Activated CD4-positive, alpha-beta T cell treated with anti-CD3 and anti-CD28 coated beads, Interleukin-2, amount 50 U/mL, for 1 hour (primary cell): ENCODE results near the gene IGFL2.
"Not testable (repeated sequence)": the region's sequence is repeated elsewhere in the genome, so short reads cannot be mapped to it uniquely, and the experiment has no call there.

Source experiments
- DNase-seq: peaks from one replicate; pipeline ENCODE4 v3.0.0-alpha.2; 2020

IGFL2 gene

GRCh38 chr19:46144756-46145155 lies 3.3 kb upstream of the IGFL2 start:
- no peak for DNase-seq

DNA sequence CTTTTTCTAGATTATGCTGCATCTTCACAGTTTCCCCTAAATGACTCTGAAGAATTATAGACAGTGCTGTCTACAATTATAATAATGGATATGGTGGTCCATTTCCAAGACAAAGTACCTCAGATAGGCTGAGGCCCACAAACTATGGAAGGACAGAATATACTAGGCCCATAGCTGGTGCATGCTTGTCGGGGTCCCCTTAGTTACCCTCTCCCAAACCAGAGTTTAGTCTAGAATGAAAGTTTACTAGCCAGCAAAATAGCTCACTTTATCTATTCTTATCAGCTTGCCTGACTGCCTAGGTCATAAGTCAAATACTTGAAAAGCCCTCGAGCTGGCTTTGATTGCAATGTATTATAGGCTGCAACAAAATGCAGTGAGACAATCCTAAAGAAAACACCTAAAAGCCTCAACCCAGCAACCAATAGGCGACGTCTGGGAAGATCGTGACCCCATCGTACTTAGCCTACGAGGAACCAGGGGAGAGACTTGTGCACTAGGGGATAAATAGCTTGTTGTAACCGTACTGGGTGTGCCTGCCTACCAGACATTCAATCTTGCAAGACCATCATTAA lies 785 bp upstream of the IGFL2 start:
- DNase-seq: no peak

DNA sequence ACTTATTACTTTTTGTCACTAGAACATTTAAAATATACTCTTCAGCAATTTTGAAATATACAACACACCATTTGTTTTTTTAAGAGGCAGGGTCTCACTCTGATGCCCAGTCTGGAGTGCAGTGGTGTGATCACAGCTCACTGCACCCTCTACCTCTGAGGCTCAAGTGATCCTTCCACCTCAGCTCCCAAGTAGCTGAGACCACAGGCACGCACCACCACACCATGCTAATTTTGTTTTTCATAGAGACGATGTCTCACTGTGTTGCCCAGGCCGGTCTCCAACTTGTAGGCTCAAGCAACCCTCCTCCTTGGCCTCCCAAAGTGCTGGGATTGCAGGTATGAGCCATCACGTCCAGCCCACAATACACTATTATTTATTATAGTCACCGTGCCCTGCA lies 2.6 kb downstream of the IGFL2 start:
- no peak for DNase-seq

DNA sequence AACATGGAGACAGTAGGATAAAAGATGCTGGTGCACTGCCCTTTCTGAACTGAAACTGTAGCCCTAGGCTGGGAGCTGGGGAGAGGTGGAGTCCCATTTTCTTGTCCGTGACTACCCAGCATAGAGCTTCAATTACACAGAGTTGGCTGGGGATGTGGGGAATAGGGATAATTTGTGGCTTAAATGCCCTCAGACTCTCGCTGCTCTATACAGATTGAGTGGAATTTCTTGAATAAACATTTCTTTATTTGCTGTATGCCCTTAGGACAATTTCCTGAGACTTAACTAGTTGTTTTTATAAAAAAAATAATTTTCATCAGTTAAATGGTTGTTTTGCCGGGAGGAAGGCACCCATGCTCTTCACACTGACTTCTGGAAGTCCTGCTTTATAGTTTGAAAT lies 7.2 kb downstream of the IGFL2 start:
- DNase-seq: no peak

- DNase-seq: no peak
Measured at GRCh38 chr19:46159418-46160232, 11.6 kb downstream of the IGFL2 start.

DNA sequence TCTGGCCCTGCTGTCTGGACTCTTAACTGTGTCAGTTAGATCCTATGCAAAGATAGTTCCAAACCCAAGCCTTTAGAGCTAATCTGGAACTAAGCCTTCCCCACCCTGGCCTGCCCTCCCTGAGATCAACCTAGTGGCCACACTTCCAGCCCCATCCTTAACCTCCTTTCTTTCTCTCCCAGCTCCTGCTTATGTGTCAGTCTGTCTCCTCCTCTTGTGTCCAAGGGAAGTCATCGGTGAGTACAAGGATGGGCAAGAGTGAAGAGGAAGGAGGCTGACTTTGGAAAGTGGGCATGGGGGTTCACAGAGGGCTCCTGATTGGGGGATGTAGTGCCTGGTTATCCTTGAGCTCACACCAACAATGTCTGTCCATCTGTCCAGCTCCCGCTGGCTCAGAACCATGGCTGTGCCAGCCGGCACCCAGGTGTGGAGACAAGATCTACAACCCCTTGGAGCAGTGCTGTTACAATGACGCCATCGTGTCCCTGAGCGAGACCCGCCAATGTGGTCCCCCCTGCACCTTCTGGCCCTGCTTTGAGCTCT lies 12.3 kb downstream of the IGFL2 start:
- no peak for DNase-seq

DNA sequence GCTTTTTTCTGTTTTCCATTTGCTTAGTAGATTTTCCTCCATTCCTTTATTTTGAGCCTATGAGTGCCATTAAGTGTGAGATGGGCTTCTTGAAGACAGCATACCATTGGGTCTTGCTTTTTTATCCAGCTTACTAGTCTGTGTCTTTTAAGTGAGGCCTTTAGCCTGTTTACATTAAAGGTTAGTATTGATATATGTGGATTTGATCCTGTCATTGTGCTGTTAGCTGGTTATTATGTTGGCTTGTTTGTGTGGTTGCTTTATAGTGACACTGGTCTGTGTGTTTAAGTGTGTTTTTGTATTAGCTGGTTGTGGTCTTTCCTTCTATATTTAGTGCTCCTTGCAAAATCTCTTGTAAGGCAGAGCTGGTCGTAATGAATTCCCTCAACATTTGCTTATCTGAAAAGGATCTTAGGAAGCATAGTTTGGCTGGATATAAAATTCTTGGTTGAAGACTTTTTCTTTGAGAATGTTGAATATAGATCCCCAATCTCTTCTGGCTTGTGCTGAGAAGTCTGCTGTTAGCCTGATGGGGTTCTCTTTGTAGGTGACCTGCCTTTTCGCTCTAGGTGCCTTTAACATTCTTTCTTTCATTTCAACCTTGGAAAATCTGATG lies 13.7 kb downstream of the IGFL2 start:
- not testable (repeated sequence) for DNase-seq

GRCh38 chr19:46162731-46163130 lies 14.7 kb downstream of the IGFL2 start:
- DNase-seq: no peak

GRCh38 chr19:46173886-46174480 lies 25.9 kb downstream of the IGFL2 start:
- DNase-seq: no peak

DNA sequence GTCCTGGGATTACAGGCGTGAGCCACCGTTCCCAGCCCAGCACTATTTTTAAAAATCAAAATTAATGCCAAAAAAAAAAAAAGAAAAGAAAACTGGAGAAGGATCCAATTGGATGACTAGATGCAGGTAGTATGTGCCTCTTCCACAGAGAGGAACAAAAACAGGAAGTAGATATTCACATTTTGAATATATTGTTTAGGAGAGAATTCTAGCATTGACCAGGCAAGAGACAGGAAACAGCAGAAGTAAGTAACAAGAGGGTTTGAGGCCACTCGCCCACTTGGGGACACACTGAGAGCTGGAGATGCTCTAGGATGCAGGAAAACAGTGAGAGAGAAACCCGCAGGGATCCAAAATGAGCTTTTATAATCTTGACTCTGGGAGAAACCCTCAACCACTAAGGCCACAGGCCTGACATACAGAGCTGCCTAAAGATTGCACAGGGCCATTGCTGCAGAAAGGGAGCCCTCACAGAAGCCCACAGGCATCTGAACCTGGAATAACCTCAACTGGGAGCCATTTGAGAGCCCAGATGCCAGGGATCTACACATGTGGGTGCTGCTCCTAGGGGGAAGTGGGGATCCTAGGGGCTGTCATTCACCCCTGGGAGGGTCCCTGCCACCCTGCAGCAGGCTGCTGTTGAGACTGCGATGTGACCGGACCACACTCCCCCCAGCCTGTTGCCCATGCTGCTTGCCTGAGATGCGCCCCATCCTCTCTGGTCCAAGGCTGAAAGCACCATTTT lies 28.2 kb downstream of the IGFL2 start:
- no peak for DNase-seq

GRCh38 chr19:46179076-46179759 lies 31.2 kb downstream of the IGFL2 start:
- no peak for DNase-seq

DNA sequence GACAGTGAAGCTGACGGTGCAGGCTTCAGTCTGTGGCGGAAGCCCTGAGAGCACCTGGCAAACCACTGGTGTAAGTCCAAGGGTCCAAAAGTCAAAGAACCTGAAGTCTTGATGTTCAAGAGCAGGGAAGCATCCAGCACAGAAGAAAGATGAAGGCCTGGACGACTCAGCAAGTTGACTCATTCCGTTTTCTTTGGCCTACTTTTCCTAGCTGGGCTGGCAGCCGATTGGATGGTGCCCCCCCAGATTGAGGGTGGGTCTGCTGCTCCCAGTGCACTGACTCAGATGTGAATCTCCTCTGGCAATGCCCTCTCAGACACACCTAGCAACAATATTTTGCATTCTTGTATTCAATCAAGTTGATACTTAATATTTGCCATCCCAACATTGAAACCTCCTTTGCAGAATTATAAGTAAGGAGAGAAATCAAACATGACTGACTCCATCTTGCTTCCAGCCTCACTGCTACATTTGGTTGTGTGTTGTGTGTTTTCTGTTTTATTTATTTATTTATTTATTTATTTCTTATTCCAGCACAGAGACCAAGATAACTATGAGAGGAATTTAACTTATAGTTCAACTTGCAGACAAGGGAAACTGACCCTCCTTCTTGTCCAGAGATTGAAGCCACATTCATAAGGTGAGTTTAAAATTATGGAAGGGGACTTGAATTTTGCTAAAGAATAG lies 32.8 kb downstream of the IGFL2 start:
- DNase-seq: no peak

GRCh38 chr19:46181388-46181779 lies 33.3 kb downstream of the IGFL2 start:
- no peak for DNase-seq

DNA sequence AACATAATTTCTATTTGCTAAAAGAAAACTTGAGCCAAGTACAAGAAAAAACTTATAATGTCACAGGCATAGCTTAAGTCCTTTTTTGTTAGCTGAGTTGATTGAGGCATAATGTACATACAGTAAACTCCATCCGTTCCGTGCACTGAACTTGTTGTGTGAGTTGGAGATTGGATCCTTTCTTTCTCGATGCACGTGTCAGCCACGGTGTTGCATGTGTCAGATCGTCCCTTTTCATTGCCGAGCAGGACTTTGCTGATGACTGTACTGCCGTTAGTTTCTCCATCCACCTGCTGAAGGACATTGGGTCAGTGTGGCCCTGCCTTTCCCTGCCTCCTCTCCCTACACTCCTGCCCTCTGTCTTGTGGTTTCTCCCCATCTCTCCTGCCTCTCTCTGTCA lies 34.4 kb downstream of the IGFL2 start:
- no peak for DNase-seq

DNA sequence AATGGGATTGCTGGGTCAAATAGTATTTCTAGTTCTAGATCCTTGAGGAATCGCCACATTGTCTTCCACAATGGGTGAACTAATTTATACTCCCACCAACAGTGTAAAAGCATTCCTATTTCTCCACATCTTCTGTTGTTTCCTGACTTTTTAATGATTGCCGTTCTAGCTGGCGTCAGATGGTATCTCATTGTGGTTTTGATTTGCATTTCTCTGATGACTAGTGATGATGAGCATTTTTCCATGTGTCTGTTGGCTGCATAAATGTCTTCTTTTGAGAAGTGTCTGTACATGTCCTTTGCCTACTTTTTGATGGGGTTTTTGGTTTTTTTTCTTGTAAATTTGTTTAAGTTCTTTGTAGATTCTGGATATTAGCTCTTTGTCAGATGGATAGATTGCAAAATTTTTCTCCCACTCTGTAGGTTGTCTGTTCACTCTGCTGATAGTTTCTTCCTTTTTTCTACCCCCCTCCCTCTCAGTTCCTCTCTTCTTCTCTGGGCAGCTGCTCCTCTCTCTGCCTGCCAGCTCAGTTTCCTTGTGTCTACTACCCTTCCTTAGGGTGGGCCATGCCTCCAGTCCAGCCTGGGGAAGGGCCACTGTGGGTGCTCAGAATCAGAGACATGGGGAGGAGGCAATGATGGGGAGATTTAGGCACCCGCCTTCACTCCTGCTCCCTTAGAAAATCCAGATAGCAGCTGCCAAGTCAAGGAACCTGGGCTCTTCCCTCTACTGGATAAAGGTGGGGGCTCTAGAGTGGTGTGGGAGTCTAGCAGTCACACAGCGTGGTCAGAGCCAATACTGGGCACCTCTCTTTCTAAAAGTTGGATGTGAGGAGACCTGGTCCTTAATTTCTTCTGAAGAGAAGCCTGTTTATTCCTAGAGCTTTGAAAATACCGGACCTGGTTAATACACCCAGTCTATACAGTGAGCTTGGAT lies 37.0 kb downstream of the IGFL2 start:
- not testable (repeated sequence) for DNase-seq

DNA sequence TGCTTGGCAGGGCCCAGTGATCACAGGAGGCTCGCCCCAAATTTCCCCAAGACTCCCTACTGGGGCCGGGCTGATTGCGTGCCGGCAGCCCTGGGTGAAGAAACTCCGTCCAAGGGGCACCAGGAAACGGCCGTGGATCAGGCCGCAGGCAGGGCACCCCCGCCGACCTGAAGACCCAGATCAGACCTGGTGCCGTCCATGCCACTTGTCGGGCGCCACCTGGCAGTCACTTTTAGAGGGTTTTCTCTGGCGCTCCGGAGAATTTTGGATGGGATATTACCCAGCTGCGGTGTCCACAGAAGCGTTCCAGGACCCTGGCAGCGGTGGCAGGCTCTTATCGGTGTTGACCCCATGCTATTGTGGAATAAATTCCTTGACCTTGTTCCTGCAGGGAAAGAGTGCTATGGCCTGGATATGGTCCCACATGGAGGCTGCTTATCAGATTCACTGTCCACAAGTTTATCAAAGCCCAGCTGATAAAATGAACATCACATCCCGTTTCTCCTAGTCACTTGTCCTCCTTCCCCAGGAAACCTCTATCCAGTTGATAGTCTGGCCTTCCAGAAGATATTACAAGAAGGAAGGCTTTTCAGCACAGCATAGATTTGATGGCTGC lies 38.2 kb downstream of the IGFL2 start:
- DNase-seq: no peak

DNA sequence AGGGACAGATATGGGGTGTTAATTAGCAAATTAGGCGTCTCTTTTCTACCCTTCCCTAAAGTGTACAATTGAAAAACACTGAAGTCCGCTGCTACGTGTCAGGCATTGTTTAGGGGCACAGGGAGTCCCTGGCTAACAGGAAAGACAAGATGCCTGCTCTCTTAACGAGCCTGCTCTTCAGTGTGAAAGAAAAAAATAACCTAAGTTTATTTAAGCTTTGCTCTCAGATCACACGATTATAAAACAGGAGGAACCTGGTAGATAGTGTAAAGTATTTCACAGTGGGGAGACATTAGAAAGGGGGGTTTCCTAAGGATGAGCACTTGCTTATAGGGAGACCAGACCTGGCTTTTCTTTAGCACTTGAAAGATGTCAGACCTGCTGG lies 38.7 kb downstream of the IGFL2 start:
- DNase-seq: no peak

DNA sequence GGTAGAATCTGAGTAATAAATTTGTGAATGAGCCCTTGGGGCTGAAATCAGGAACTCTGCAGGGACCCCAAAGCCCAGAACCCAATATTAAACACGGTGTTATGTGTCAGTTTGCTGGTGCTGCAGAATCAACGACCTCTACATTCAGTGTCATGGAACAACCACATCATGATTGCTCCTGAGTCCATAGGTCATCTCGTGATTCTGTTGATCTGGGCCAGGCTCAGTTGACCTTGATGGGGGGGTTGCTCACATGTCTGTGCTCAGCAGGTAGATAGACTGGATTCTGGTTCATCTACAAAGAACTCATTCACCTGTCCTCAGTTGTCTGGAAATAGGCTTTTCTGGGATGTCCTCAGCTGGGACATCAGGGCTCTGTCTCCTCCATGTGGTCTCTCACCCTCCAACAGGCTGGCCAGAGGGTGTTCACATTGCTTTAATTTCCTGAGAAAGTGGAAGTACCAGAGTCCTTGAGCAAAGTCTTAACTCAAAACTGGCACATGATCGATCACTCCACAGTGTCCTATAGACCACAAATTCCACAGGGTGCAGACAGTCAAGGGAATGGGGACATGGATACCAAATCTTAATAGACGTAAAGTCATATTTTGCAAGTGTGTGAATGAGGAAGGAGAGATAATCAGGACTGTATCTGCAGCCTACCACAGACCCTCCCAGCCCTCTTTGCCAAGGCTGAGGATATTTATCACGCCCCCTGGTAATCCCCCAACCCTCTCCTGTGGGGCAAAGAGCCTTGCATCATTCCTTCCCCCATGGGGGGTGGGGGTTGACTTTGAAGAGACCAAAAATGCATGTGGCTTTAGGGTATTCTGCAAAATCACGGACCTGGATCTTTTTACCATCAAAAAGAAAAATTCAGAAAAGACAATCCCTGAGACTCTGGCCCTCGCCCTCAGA lies 42.2 kb downstream of the IGFL2 start:
- no peak for DNase-seq

GRCh38 chr19:46191356-46191755 lies 43.3 kb downstream of the IGFL2 start:
- DNase-seq: no peak
